Measurements from ENCODE around the gene CHST11. TPM values are rescaled to one million over a fixed set of nuclear protein-coding genes. Genes with fewer than 3 reads are reported as not detected.

CHST11 gene
- total and polyA plus RNA-seq, 10 of the 15 experiments (the other 5 are each of a cell fraction or from before 2014, with no cell fraction given): 1.9 to 38.1 (median 17.2) TPM

DNA sequence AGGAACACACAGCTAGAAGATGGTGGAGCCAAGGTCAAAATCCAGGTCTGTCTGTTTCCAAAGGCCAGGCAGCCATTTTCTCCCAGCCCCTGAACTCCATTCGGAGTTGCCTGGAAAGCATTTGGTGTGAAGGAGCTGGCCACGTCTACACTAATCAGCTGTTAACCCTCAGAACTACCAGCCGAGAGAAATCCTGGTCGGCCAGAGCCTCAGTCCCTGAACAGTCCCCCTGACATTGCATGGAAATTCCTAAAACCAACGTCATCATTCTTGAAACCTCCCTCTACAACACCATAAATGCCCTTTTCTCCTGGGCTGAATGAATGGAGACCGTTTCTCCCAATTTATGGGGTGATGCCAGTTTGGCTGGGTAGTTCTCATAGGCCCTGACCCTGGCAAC lies 255.7 kb downstream of the CHST11 start:
- ATAC-seq: no peak
- no TSS peak for BruUV-seq (replicated peaks)
- Histone ChIP-seq H3K27me3 (replicated peaks in 1 of 2; ENCODE audit: control insufficient read depth in 2 of 2, insufficient read depth in 2 of 2, low read length in 1 of 2) (no peaks in the 10 kb centered on the region; a peak in 1 of 4 replicates), H3K9me3 (replicated peaks; ENCODE audit: control insufficient read depth, insufficient read depth, low read length) (no peaks in the 10 kb centered on the region), H4K20me1 (ENCODE audit: control insufficient read depth, insufficient read depth) (no peaks in the 10 kb centered on the region), H3K4me1 (ENCODE audit: control insufficient read depth, insufficient read depth, low read length) (no peaks in the 10 kb centered on the region; the same call in 1 of the 2 replicates), H3K79me2 (ENCODE audit: control insufficient read depth, insufficient read depth, low read length) (no peaks in the 10 kb centered on the region; the same call in 1 of the 2 replicates), H3K4me3 (no peak overlapping the region), H2AFZ (ENCODE audit: control insufficient read depth, low read depth, low read length) (no peak overlapping the region), H3K36me3 (ENCODE audit: control insufficient read depth in 2 of 2, insufficient read depth in 2 of 2, low read length in 1 of 2) (peaks cover 0 to 5% of the 10 kb centered on the region in 2 experiments; a peak in 1 of 4 replicates), H3K9ac (ENCODE audit: control insufficient read depth, insufficient read depth, low read length) (no peak overlapping the region), H3K27ac (ENCODE audit: control insufficient read depth, insufficient read depth) (no peak overlapping the region), H3K4me2 (ENCODE audit: control insufficient read depth, insufficient read depth) (no peak overlapping the region)
- SMC1A ChIA-PET (ENCODE audit: uncharacterized antibody, unreplicated experiment): interaction anchor here (1.2 kb wide), 1 partner anchor 16 kb away, joined by 3 read pairs; no protein-coding TSS in a partner anchor
- in situ Hi-C loops (cut with MboI) (no loop called here), intact Hi-C loops (cut with micrococcal nuclease; ENCODE audit: unreplicated experiment) (no loop called here)
- CTCF ChIA-PET: interaction anchor here (1.1 kb wide), 2 partner anchors 35 to 331 kb away, joined by 3 to 4 read pairs; no protein-coding TSS in a partner anchor
- WGBS (ENCODE audit: insufficient coverage, insufficient replicate concordance, low lambda C conversion rate, missing lambda C conversion rate): 87% methylated on average over 6 of the region's 6 CpGs
- no peak for DNase-seq (ENCODE audit: low read depth, low spot score)
- POLR2A ChIA-PET: no interaction called here
- FAIRE-seq: no peak
- RAD21 ChIA-PET (ENCODE audit: unreplicated experiment): no interaction called here
- TF ChIP-seq, protein P1, sequence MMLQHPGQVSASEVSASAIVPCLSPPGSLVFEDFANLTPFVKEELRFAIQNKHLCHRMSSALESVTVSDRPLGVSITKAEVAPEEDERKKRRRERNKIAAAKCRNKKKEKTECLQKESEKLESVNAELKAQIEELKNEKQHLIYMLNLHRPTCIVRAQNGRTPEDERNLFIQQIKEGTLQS (IDR thresholded peaks at IDR 0.05; ENCODE audit: borderline replicate concordance, extremely low read depth, low read depth, low read length): no peak
- TF ChIP-seq YY1 (IDR thresholded peaks at IDR 0.05; ENCODE audit: low read depth, low read length) (no peak), GABPA (IDR thresholded peaks at IDR 0.05; ENCODE audit: low read depth) (no peak), NKRF (conservative IDR thresholded peaks at IDR 0.05) (no peak), GATAD2B (conservative IDR thresholded peaks at IDR 0.05; ENCODE audit: low read depth) (no peak), MAX (IDR thresholded peaks at IDR 0.05; ENCODE audit: low read depth, low read length) (no peak)
